T-helper 9 cell (primary cell): ENCODE results near the gene CABLES1.

Experiments used
- DNase-seq: peaks from one replicate; pipeline ENCODE4 v3.0.0-alpha.2; 2020

CABLES1 gene

GRCh38 chr18:23113576-23113975, 21.7 kb upstream of the CABLES1 start:
- no peak for DNase-seq

GRCh38 chr18:23114171-23114881, 21.0 kb upstream of the CABLES1 start:
- DNase-seq, result no peak

GRCh38 chr18:23114911-23115310, 20.4 kb upstream of the CABLES1 start:
- no peak for DNase-seq

GRCh38 chr18:23115683-23116096, 19.6 kb upstream of the CABLES1 start:
- DNase-seq, result no peak

- no peak for DNase-seq
Measured at GRCh38 chr18:23121133-23121532, 14.2 kb upstream of the CABLES1 start.

GRCh38 chr18:23122334-23123229, 12.7 kb upstream of the CABLES1 start:
- no peak for DNase-seq

GRCh38 chr18:23126376-23127056, 8.8 kb upstream of the CABLES1 start:
- DNase-seq, result no peak

- no peak for DNase-seq
Measured at GRCh38 chr18:23127090-23127489, 8.2 kb upstream of the CABLES1 start.

GRCh38 chr18:23129355-23130002, 5.8 kb upstream of the CABLES1 start:
- DNase-seq, result no peak

GRCh38 chr18:23131693-23132319, 3.5 kb upstream of the CABLES1 start:
- peak; percentile 42 for DNase-seq

- no peak for DNase-seq
Measured at GRCh38 chr18:23133860-23134779, 1.2 kb upstream of the CABLES1 start.

GRCh38 chr18:23135550-23136325, 453 bp downstream of the CABLES1 start:
- no peak for DNase-seq

- no peak for DNase-seq
Measured at GRCh38 chr18:23136326-23137096, 1.2 kb downstream of the CABLES1 start.

GRCh38 chr18:23137097-23137635, 1.9 kb downstream of the CABLES1 start:
- no peak for DNase-seq

GRCh38 chr18:23137788-23138216, 2.5 kb downstream of the CABLES1 start:
- DNase-seq, result no peak

- DNase-seq, result no peak
Measured at GRCh38 chr18:23138471-23138870, 3.2 kb downstream of the CABLES1 start.

GRCh38 chr18:23141104-23141999, 6.1 kb downstream of the CABLES1 start:
- no peak for DNase-seq

GRCh38 chr18:23142251-23142929, 7.1 kb downstream of the CABLES1 start:
- no peak for DNase-seq
